GM19043 (cell line): ENCODE measurements around the gene UNC45B.
"Not testable (repeated sequence)": the region's sequence is repeated elsewhere in the genome, so short reads cannot be mapped to it uniquely, and the experiment has no call there.

Experiments
- ATAC-seq: cut with Tn5 transposase; IDR thresholded peaks from one replicate; pipeline ENCODE4 v1.9.1; 2021; ENCODE audit warnings: low read depth; ENCODE audit not compliant: unreplicated experiment

Gene UNC45B

GRCh38 chr17:35147375-35147905, at the start of gene UNC45B:
Gene UNC45B, plus strand, starts transcription at chr17:35147817. Its CDS starts 447 bp downstream, at chr17:35148264.
- no peak for ATAC-seq

- ATAC-seq: no peak
Measured at GRCh38 chr17:35099908-35100307, 47.7 kb upstream of the UNC45B start.

- no peak for ATAC-seq
Measured at GRCh38 chr17:35101036-35101435, 46.6 kb upstream of the UNC45B start.

GRCh38 chr17:35101725-35102124, 45.9 kb upstream of the UNC45B start:
- no peak for ATAC-seq

- no peak for ATAC-seq
Measured at GRCh38 chr17:35103271-35103670, 44.3 kb upstream of the UNC45B start.

- no peak for ATAC-seq
Measured at GRCh38 chr17:35104844-35105450, 42.7 kb upstream of the UNC45B start.

- not testable (repeated sequence) for ATAC-seq
Measured at GRCh38 chr17:35110791-35111190, 36.8 kb upstream of the UNC45B start.

- ATAC-seq: no peak
Measured at GRCh38 chr17:35116845-35117244, 30.8 kb upstream of the UNC45B start.

GRCh38 chr17:35117984-35118383, 29.6 kb upstream of the UNC45B start:
- no peak for ATAC-seq

- peak; percentile 72 for ATAC-seq
Measured at GRCh38 chr17:35119370-35120165, 28.0 kb upstream of the UNC45B start, which contains the start of gene RAD51D. Gene RAD51D, minus strand, starts transcription at chr17:35119860. Its CDS starts 247 bp downstream, at chr17:35119613.

- no peak for ATAC-seq
Measured at GRCh38 chr17:35121315-35121714, 26.3 kb upstream of the UNC45B start, which contains the start of gene FNDC8. Gene FNDC8, plus strand, starts transcription at chr17:35121615. Its CDS starts 79 bp downstream, at chr17:35121694.

- no peak for ATAC-seq
Measured at GRCh38 chr17:35127751-35128514, 19.7 kb upstream of the UNC45B start.

GRCh38 chr17:35129154-35129972, 18.3 kb upstream of the UNC45B start:
- ATAC-seq: no peak

GRCh38 chr17:35129973-35130351, 17.7 kb upstream of the UNC45B start:
- ATAC-seq: no peak

- no peak for ATAC-seq
Measured at GRCh38 chr17:35130392-35130791, 17.2 kb upstream of the UNC45B start.

- ATAC-seq: no peak
Measured at GRCh38 chr17:35132099-35132498, 15.5 kb upstream of the UNC45B start.

GRCh38 chr17:35132816-35133550, 14.6 kb upstream of the UNC45B start:
- ATAC-seq: no peak

GRCh38 chr17:35135322-35135721, 12.3 kb upstream of the UNC45B start:
- no peak for ATAC-seq

GRCh38 chr17:35138218-35138617, 9.4 kb upstream of the UNC45B start:
- ATAC-seq: no peak
